A549 (cell line): ENCODE data around the gene OGFOD1. TPM values are rescaled to one million over a fixed set of nuclear protein-coding genes. Genes with fewer than 3 reads are reported as not detected.

Experiments
- ATAC-seq, 2 experiments: fragments of 200-7000 bp in 1 of 2; fragments of >200 bp in 1 of 2; cut with Nextera tagmentation in 1 of 2; cut with Tn5 transposase in 1 of 2; 3 replicates each; pipeline versions ENCODE4 v1.8.0 to v1.9.1; 2018 to 2020; ENCODE audit warnings: mild to moderate bottlenecking in 1 of 2, moderate library complexity in 1 of 2
- CTCF ChIA-PET: fragments of 300-600 bp; sonication (Branson Sonifier 250); formaldehyde crosslinking; extraction: SDS; loops from one replicate; lab custom pipeline; 2021; ENCODE audit warnings: antibody characterized with exemption, inconsistent platforms; lab: Yijun Ruan, JAX
- POLR2A ChIA-PET: fragments of 350-600 bp; formaldehyde crosslinking; extraction: SDS; loops from one replicate; lab custom pipeline; 2021; ENCODE audit warnings: antibody characterized with exemption, inconsistent platforms; lab: Yijun Ruan, JAX
- DNase-seq, 2 experiments: peaks; one replicate each; pipeline versions ENCODE4 v3.0.0 to v3.0.0-alpha.2; 2011 to 2016; ENCODE audit warnings: low read depth in 1 of 2, low spot score in 1 of 2
- FAIRE-seq: peaks from 2 replicates; lab custom pipeline; 2011; peaks lifted over from hg19 to GRCh38; lab: Jason Lieb, UNC
- H3K27ac ChIP-seq, 2 experiments: fragments of >200 bp; sonication (Bioruptor Twin); formaldehyde crosslinking; 3 replicates each; pipeline ENCODE4 v1.5.1; 2016 to 2017
- H3K4me1 ChIP-seq: fragments of >200 bp; sonication (Bioruptor Twin); formaldehyde crosslinking; 3 replicates; pipeline ENCODE4 v1.6.1; 2016
- H3K4me2 ChIP-seq: fragments of >200 bp; sonication (Bioruptor Twin); formaldehyde crosslinking; 3 replicates; pipeline ENCODE4 v1.6.1; 2016
- H3K4me3 ChIP-seq: fragments of >200 bp; sonication (Bioruptor Twin); formaldehyde crosslinking; 3 replicates; pipeline ENCODE4 v1.5.1; 2016
- H3K9me3 ChIP-seq: fragments of >200 bp; sonication (Bioruptor Twin); formaldehyde crosslinking; 3 replicates; pipeline ENCODE4 v1.6.1; 2016
- CEBPB ChIP-seq, 2 experiments: fragments of >200 bp in 1 of 2; sonication (Bioruptor Twin) in 1 of 2; formaldehyde crosslinking in 1 of 2; IDR thresholded peaks; 2 replicates each; pipeline ENCODE4 v1.6.1; 2012 to 2016
- FOSL2 ChIP-seq, 2 experiments: fragments of 450-650 bp in 1 of 2; fragments of >200 bp in 1 of 2; sonication (Bioruptor Twin) in 1 of 2; formaldehyde crosslinking; IDR thresholded peaks; 2 replicates each; pipeline versions ENCODE4 v1.5.0 to v1.6.1; 2016 to 2020; ENCODE audit warnings: mild to moderate bottlenecking in 1 of 2, moderate library complexity in 1 of 2
- FOXS1 ChIP-seq: fragments of 250-450 bp; sonication (Bioruptor Pico); IDR thresholded peaks from 2 replicates; pipeline ENCODE4 v1.5.0; 2020; ENCODE audit warnings: mild to moderate bottlenecking, moderate library complexity
- JUN ChIP-seq, 2 experiments: fragments of >200 bp; sonication (Bioruptor Twin); formaldehyde crosslinking; IDR thresholded peaks; 2 replicates in 1 of 2; 3 replicates in 1 of 2; pipeline ENCODE4 v1.6.1; 2016 to 2017
- KDM1A ChIP-seq: fragments of 200-600 bp; sonication (generic); IDR thresholded peaks from 2 replicates; pipeline ENCODE4 v1.6.1; 2016; ENCODE audit warnings: low read depth, mild to moderate bottlenecking
- PHF8 ChIP-seq: fragments of 200-600 bp; sonication (generic); IDR thresholded peaks from 2 replicates; pipeline ENCODE4 v1.6.1; 2016; ENCODE audit warnings: low read depth, mild to moderate bottlenecking, antibody characterized with exemption, moderate library complexity, borderline replicate concordance
- SMC3 ChIP-seq: fragments of >200 bp; sonication (Bioruptor Twin); formaldehyde crosslinking; IDR thresholded peaks from 3 replicates; pipeline ENCODE4 v1.6.1; 2018; ENCODE audit warnings: inconsistent platforms
- SREBF2 ChIP-seq: fragments of 450-650 bp; IDR thresholded peaks from 2 replicates; pipeline ENCODE4 v1.6.1; 2014; ENCODE audit warnings: mild to moderate bottlenecking, moderate library complexity
- WGBS: methylation state at CpG from one replicate; pipeline ENCODE4 v1.1.6; 2017; ENCODE audit errors: missing lambda C conversion rate; 5-methylcytosine and 5-hydroxymethylcytosine counted together
- polyA plus RNA-seq, 4 experiments: library from polyadenylated mRNA; depleted of rRNA in 3 of 4; stranded (reverse); fragments of >200 nt; fragmentation: RNase III in 1 of 4; extraction: RNeasy Plus Mini Kit Qiagen cat#74134 plus additional on column Dnase treatment in 1 of 4; gene quantifications; 2 replicates in 3 of 4; 3 replicates in 1 of 4; pipeline ENCODE4 v1.2.3, GENCODE V29; 2011 to 2017
- TF ChIP-seq, protein P1 (sequence below): IDR thresholded peaks from 2 replicates; pipeline ENCODE4 v1.6.1; 2012
- TF ChIP-seq, protein P2 (sequence below): IDR thresholded peaks from 2 replicates; pipeline ENCODE4 v1.6.1; 2012; ENCODE audit warnings: low read depth, borderline replicate concordance
- TF ChIP-seq, protein P3 (sequence below): fragments of 250-450 bp; sonication (Bioruptor Pico); IDR thresholded peaks from 2 replicates; pipeline ENCODE4 v1.5.0; 2021; ENCODE audit warnings: mild to moderate bottlenecking, moderate library complexity, borderline replicate concordance
- TF ChIP-seq, protein P4 (sequence below): fragments of 250-450 bp; sonication (Bioruptor Pico); IDR thresholded peaks from 2 replicates; pipeline ENCODE4 v1.5.0; 2020; ENCODE audit warnings: low read depth, mild to moderate bottlenecking, moderate library complexity

Gene OGFOD1
- polyA plus RNA-seq, 2 of the 4 experiments (the other 2 are of a cell fraction) = 71.6 to 94.1 TPM

DNA sequence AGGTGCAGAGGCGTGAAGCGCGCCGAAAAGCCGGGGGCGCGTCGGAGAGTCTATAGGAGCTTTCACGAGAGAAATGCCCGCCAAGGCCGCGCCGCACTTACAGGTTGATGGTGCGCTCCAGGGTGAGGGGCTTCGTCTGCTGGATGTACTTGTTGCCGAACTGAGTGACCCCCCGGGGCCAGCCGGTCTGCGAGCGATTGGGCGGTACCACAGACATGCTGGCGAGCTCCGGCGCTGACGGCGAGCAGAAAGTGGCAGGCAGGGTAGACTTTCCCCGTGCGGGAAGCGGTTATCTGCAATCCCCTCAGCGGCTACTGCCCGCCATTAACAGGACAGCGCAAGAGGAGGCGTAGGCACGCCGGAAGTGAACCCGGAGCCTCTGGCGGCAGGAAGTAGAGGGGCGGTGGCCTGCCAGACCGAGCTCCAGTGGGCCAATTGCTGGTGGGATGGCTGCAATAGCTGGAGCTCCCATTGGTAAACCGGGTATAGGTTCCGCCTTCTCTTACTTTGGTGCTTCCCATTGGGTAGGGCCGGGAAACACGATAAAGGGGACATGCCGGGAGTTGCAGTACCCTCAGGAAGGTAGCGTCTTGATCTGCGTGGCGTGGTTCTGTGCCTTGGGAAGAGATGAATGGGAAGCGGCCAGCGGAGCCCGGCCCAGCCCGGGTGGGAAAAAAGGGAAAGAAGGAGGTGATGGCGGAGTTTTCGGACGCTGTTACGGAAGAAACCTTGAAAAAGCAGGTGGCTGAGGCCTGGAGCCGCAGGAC is at the start of gene OGFOD1, which contains the start of gene NUDT21 (continued):
- TF ChIP-seq PHF8 (peak; percentile 42; the same call in 1 of the 2 replicates), SREBF2 (no peak), CEBPB (IDR thresholded peaks at IDR 0.05) (peak in 1 of 2 experiments; percentile 40; a peak in 1 of 4 replicates), SMC3 (no peak)
- TF ChIP-seq, protein P1, sequence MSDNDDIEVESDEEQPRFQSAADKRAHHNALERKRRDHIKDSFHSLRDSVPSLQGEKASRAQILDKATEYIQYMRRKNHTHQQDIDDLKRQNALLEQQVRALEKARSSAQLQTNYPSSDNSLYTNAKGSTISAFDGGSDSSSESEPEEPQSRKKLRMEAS = peak; percentile 53; the same call in 1 of the 2 replicates

DNA sequence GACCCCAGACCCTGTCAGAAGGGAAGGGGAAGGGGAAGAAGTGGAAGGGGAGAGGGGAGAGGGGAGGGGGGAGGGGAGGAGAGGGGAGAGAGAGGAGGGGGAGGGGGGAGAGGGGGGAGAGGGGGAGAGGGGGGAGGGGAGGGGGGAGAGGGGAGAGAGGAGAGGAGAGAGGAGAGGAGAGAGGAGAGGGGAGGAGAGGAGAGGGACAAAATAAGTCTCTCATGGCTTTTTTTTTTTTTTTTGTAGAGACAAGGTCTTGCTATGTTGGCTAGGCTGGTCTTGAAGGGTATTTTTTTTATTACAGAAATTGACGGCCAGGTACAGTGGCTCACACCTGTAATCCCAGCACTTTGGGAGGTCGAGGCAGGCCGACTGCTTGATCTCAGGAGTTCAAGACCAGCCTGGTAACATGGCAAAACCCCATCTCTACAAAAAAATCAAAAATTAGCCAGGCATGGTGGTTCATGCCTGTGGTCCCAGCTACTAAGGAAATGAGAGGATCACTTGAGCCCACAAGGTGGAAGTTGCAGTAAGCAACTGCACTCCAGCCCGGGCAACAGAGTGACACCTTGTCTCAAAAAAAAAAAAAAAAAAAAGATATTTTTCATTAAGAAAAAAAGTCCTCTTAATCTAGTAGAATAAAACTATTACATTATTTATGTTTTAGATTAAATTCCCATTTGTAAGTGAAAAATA is 45.2 kb upstream of the OGFOD1 start:
- ATAC-seq = no peak
- TF ChIP-seq FOXS1 (CRISPR knock-in tag) (no peak), KDM1A (no peak), JUN (IDR thresholded peaks at IDR 0.05) (no peak), SREBF2 (no peak)
- TF ChIP-seq, protein P2, sequence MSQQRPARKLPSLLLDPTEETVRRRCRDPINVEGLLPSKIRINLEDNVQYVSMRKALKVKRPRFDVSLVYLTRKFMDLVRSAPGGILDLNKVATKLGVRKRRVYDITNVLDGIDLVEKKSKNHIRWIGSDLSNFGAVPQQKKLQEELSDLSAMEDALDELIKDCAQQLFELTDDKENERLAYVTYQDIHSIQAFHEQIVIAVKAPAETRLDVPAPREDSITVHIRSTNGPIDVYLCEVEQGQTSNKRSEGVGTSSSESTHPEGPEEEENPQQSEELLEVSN = no peak
- TF ChIP-seq, protein P3, sequence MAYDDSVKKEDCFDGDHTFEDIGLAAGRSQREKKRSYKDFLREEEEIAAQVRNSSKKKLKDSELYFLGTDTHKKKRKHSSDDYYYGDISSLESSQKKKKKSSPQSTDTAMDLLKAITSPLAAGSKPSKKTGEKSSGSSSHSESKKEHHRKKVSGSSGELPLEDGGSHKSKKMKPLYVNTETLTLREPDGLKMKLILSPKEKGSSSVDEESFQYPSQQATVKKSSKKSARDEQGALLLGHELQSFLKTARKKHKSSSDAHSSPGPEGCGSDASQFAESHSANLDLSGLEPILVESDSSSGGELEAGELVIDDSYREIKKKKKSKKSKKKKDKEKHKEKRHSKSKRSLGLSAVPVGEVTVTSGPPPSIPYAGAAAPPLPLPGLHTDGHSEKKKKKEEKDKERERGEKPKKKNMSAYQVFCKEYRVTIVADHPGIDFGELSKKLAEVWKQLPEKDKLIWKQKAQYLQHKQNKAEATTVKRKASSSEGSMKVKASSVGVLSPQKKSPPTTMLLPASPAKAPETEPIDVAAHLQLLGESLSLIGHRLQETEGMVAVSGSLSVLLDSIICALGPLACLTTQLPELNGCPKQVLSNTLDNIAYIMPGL = no peak
- TF ChIP-seq, all 56 proteins: peak for 0
- WGBS = 68% methylated on average over 4 of the region's 4 CpGs
- no peak for DNase-seq
- FAIRE-seq = no peak
- Histone ChIP-seq H3K4me2 (no peak overlapping the region), H3K9me3 (no peaks in the 10 kb centered on the region), H3K27ac (peak overlapping the region in 1 of 2 experiments; percentile 38; a peak in 1 of 6 replicates), H3K4me1 (peaks cover 48% of the 10 kb centered on the region), H3K4me3 (no peak overlapping the region)
- POLR2A ChIA-PET = no interaction called here
- CTCF ChIA-PET = interaction anchor here (0.6 kb wide), 1 partner anchor 43 kb away, joined by 4 read pairs; no protein-coding TSS in a partner anchor

DNA sequence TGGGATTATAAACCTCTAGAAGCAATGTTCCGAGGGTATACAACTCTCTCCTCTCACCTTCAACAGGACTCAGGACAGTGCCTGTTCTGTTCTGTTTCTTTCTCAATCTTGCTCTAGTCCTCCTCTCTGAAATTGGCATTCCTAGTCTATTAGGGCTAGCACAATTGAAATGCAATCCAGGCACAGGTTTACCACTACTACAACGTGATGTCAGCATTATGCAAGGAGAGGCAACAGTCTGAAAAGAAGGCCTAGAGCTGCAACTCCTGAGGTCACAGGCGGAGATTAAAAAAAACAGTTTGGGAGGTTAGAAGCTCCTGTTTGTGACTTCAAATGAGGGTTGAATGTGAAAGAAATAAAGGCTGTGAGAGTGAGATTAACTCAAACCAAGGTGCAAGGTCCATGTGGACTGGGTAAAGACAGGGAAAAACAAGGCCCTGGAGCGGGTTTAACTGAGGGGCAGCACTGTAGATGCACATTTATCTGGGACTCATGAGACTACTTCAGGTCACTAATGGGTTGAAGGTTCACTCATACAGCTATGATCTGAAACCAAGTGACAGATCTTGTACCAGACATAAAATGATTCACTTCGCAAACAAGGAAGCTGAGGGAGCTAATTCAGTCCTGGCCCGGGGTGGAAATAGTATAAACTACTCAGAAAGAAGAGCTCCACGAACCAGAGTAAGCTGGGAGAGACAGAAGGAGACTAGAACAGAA is 42.8 kb upstream of the OGFOD1 start:
- CTCF ChIA-PET = interaction anchor here (0.6 to 1.5 kb wide), 5 partner anchors 52 to 327 kb away, joined by 3 to 4 read pairs (median 3); no protein-coding TSS in a partner anchor
- Histone ChIP-seq H3K4me3 (peak overlapping the region; percentile 25; the same call in 2 of the 3 replicates), H3K4me1 (peaks cover 50% of the 10 kb centered on the region)

More for the DNA sequence above, 42.8 kb upstream of the OGFOD1 start:
- peak; percentile 63 for FAIRE-seq
- 31% methylated on average over 7 of the region's 7 CpGs for WGBS
- Histone ChIP-seq H3K9me3 (no peaks in the 10 kb centered on the region), H3K27ac (peak overlapping the region; percentile 89 to 90), H3K4me2 (peak overlapping the region; percentile 89)
- peak; percentile 92 to 94 for ATAC-seq
- POLR2A ChIA-PET = interaction anchor here (1.5 to 1.7 kb wide), 2 partner anchors 43 to 200 kb away, joined by 5 to 11 read pairs; partner anchors contain the start of genes MT2A, NUDT21 and OGFOD1
- DNase-seq = peak; percentile 33 to 68
- TF ChIP-seq FOSL2 (IDR thresholded peaks at IDR 0.05) (no peak), FOSL2 (CRISPR knock-in tag; IDR thresholded peaks at IDR 0.05) (peak; percentile 27; the same call in 1 of the 2 replicates), JUN (IDR thresholded peaks at IDR 0.05) (peak in 1 of 2 experiments; percentile 40; a peak in 1 of 5 replicates)
- TF ChIP-seq, protein P4, sequence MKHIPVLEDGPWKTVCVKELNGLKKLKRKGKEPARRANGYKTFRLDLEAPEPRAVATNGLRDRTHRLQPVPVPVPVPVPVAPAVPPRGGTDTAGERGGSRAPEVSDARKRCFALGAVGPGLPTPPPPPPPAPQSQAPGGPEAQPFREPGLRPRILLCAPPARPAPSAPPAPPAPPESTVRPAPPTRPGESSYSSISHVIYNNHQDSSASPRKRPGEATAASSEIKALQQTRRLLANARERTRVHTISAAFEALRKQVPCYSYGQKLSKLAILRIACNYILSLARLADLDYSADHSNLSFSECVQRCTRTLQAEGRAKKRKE (CRISPR knock-in tag) = no peak
